Nephron (organoid): ENCODE data around the gene GPR39.

Source experiments
- H3K27ac Mint-ChIP-seq, 3 experiments: 2 replicates each; pipeline ENCODE4 v1.8.0; 2020; ENCODE audit warnings: mixed read lengths in 3 of 3, mild to moderate bottlenecking in 2 of 3, moderate library complexity in 1 of 3
- H3K27me3 Mint-ChIP-seq: 2 replicates; pipeline ENCODE4 v1.8.0; 2021; ENCODE audit warnings: low read depth, mild to moderate bottlenecking, moderate library complexity, mixed read lengths
- H3K36me3 Mint-ChIP-seq: 2 replicates; pipeline ENCODE4 v1.8.0; 2020; ENCODE audit warnings: low read depth, mixed read lengths
- H3K4me1 Mint-ChIP-seq: 2 replicates; pipeline ENCODE4 v1.8.0; 2020; ENCODE audit warnings: mixed read lengths
- H3K4me3 Mint-ChIP-seq, 3 experiments: 2 replicates each; pipeline ENCODE4 v1.8.0; 2020; ENCODE audit warnings: mild to moderate bottlenecking in 3 of 3, mixed read lengths in 3 of 3, moderate library complexity in 2 of 3
- H3K9me3 Mint-ChIP-seq: 2 replicates; pipeline ENCODE4 v1.8.0; 2020; ENCODE audit warnings: mixed read lengths
- CTCF ChIP-seq, 3 experiments: fragments of 200-600 bp; sonication (generic); IDR thresholded peaks; one replicate each; pipeline ENCODE4 v1.5.0; 2021; ENCODE audit warnings: antibody characterized with exemption in 3 of 3; ENCODE audit not compliant: unreplicated experiment in 3 of 3

GPR39 gene

DNA sequence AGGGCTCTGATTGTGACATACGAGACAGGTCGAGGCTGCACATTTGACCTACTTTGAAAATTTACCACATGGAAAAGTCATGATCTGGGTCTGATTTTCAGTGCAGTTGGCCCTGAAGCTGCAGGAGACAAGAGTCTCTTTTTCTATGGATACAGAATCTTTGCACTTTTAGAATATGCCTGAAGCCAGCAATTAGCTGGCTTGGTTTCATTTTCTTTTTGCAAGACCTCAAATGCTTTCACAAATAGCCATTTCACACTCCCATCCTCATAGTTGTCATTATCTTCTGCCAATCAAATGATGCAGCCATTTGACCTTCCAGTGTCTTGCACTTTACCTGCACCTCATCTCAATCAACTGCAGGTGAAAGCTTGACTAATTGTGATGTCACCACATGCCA lies 59.0 kb downstream of the GPR39 start:
- TF ChIP-seq CTCF (IDR thresholded peaks at IDR 0.05; ENCODE audit: unreplicated experiment in 3 of 3): no peak

DNA sequence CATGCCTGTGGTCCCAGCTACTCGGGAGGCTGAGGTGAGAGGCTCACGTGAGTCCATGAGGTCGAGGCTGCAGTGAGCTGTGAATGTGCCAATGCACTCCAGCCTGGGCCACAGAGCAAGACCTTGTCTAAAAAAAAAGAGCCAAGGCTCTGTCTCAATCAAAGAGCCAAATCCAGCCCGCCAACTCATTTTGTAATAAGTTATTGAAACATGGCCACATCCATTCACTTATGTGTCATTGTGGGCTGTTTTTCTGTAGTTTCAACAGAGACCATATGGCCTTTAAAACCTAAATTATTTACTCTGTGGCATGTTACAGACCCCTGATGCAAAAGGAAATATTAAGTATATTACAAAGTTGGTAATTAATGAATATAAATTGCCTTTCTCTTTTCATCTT lies 60.8 kb downstream of the GPR39 start:
- Mint-ChIP-seq H3K36me3 (no peaks in the 10 kb centered on the region), H3K4me1 (no peaks in the 10 kb centered on the region), H3K4me3 (no peak overlapping the region), H3K9me3 (no peaks in the 10 kb centered on the region), H3K27ac (no peak overlapping the region), H3K27me3 (peaks cover 4% of the 10 kb centered on the region)
- TF ChIP-seq CTCF (IDR thresholded peaks at IDR 0.05; ENCODE audit: unreplicated experiment in 3 of 3): no peak

More for the DNA sequence above, 59.0 kb downstream of the GPR39 start:
- Mint-ChIP-seq H3K9me3 (no peaks in the 10 kb centered on the region), H3K27ac (no peak overlapping the region), H3K36me3 (no peaks in the 10 kb centered on the region), H3K4me3 (no peak overlapping the region), H3K27me3 (peaks cover 4% of the 10 kb centered on the region), H3K4me1 (no peaks in the 10 kb centered on the region)

DNA sequence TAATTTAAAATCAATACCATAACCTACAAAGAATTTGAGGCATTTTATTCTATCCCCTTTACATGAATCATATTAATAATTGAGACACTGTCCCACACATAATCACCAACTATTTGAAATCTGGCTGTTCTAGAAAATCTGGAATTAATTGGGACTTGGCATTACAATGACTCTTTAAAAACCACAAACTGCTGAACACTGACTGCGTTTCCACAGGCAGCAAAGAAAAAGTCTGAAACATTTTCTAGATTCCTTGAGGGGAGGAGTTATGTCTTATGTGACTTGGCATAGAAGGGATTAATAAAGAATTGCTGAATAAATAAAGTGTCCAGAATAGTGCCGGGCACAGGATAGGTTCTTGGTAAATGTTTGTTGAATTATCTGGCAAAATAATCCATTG lies 61.4 kb downstream of the GPR39 start:
- Mint-ChIP-seq H3K27me3 (peaks cover 4% of the 10 kb centered on the region), H3K4me3 (no peak overlapping the region), H3K4me1 (no peaks in the 10 kb centered on the region), H3K27ac (no peak overlapping the region), H3K9me3 (no peaks in the 10 kb centered on the region), H3K36me3 (no peaks in the 10 kb centered on the region)
- no peak for TF ChIP-seq CTCF (IDR thresholded peaks at IDR 0.05; ENCODE audit: unreplicated experiment in 3 of 3)

GRCh38 chr2:132478461-132479105 lies 62.0 kb downstream of the GPR39 start:
- no peaks in the 10 kb centered on the region for H3K36me3 Mint-ChIP-seq
- no peaks in the 10 kb centered on the region for H3K9me3 Mint-ChIP-seq
- no peak overlapping the region for H3K4me3 Mint-ChIP-seq
- peaks cover 4% of the 10 kb centered on the region for H3K27me3 Mint-ChIP-seq
- no peaks in the 10 kb centered on the region for H3K4me1 Mint-ChIP-seq
- H3K27ac Mint-ChIP-seq: no peak overlapping the region
- TF ChIP-seq CTCF (IDR thresholded peaks at IDR 0.05; ENCODE audit: unreplicated experiment in 3 of 3): no peak

DNA sequence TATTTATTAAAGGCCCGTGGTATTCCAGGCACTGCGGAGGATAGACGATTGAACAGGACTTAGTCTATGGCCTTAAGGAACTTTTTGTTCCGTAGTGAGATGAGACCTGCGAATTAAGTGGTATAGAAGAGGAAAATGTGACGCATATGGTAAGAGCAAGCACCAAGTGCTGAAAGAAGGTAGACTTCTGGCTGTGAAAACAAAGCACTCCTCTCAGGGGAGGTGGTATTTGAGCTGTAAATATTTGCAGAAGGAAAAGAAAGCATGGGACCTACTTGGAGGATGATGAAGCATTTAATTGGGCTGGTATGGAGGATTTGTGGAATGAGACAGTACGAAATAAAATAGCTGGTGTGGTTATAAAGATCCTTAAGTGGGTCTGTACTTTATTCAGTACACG lies 62.5 kb downstream of the GPR39 start:
- Mint-ChIP-seq H3K4me3 (no peak overlapping the region), H3K9me3 (no peaks in the 10 kb centered on the region), H3K27ac (no peak overlapping the region), H3K27me3 (peaks cover 4% of the 10 kb centered on the region), H3K4me1 (no peaks in the 10 kb centered on the region), H3K36me3 (no peaks in the 10 kb centered on the region)
- TF ChIP-seq CTCF (IDR thresholded peaks at IDR 0.05; ENCODE audit: unreplicated experiment in 3 of 3): no peak

DNA sequence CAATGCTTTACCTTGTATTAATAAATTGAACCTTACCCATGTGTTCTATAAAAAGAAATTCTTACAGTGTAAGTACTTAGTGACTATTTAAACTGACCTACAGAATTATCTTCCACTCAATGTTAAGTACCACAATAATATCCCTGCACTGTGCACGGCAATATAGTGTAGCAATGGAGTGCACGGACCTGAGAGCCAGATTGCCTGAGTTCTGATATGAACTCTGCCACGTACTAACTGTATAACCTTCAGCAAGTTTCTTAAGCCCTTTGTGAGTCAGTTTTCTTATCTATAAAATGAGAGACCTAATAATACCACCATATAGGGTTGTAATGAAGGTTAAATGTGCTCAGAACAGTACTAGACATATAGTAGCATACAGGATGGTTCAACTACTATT lies 66.2 kb downstream of the GPR39 start:
- no peaks in the 10 kb centered on the region for H3K9me3 Mint-ChIP-seq
- H3K27me3 Mint-ChIP-seq: peaks cover 4% of the 10 kb centered on the region
- H3K27ac Mint-ChIP-seq: no peak overlapping the region
- no peaks in the 10 kb centered on the region for H3K36me3 Mint-ChIP-seq
- no peak for TF ChIP-seq CTCF (IDR thresholded peaks at IDR 0.05; ENCODE audit: unreplicated experiment in 3 of 3)
- H3K4me3 Mint-ChIP-seq: no peak overlapping the region
- no peaks in the 10 kb centered on the region for H3K4me1 Mint-ChIP-seq
